HG03520 (cell line): ENCODE measurements around the gene GARIN5A.

Experiments used
- ATAC-seq: cut with Tn5 transposase; IDR thresholded peaks from one replicate; pipeline ENCODE4 v1.9.1; 2021; ENCODE audit warnings: mild to moderate bottlenecking, moderate library complexity; ENCODE audit not compliant: unreplicated experiment

The GARIN5A gene

DNA sequence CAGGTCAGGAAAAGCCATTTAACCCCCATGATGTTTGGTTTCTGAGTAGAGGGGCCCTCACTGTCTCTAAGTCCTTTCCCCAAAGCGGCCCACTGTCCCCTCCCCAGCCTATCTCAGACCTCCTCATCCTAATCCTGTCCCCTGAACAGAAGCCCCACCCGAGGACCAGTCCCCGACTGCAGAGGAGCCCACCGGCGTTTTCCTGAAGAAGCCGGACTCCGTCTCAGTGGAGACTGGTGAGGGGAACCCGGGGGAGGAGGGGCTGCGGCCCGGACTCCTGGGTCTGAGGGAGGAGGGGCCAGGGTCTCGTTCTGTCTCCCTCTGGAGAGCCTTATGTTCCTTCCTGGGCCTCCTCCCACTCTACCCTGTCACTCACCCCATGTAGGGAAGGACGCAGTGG, 41.0 kb downstream of the GARIN5A start:
- ATAC-seq = no peak

DNA sequence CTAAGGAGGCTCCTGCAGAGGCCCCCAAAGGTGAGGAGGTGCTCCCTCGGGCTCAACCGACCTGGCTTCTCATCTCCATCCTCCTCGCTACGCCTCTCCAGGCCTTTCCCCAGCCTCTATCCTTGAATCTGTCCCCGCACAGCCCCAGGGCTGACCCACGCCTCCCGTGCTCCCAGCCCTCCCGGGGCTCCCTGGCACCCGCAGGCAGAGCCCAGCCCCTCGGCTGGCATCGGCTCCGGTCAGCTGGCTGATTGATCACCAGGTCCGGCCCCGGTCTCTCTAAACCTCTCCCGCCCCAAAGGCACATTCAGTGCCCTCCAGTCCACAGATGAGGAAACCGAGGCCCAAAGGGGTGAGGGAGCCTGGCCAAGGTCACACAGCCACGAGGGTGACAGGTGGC, 41.4 kb downstream of the GARIN5A start:
- ATAC-seq = no peak

GRCh38 chr19:50434525-50434924, 42.1 kb downstream of the GARIN5A start:
- ATAC-seq = no peak

DNA sequence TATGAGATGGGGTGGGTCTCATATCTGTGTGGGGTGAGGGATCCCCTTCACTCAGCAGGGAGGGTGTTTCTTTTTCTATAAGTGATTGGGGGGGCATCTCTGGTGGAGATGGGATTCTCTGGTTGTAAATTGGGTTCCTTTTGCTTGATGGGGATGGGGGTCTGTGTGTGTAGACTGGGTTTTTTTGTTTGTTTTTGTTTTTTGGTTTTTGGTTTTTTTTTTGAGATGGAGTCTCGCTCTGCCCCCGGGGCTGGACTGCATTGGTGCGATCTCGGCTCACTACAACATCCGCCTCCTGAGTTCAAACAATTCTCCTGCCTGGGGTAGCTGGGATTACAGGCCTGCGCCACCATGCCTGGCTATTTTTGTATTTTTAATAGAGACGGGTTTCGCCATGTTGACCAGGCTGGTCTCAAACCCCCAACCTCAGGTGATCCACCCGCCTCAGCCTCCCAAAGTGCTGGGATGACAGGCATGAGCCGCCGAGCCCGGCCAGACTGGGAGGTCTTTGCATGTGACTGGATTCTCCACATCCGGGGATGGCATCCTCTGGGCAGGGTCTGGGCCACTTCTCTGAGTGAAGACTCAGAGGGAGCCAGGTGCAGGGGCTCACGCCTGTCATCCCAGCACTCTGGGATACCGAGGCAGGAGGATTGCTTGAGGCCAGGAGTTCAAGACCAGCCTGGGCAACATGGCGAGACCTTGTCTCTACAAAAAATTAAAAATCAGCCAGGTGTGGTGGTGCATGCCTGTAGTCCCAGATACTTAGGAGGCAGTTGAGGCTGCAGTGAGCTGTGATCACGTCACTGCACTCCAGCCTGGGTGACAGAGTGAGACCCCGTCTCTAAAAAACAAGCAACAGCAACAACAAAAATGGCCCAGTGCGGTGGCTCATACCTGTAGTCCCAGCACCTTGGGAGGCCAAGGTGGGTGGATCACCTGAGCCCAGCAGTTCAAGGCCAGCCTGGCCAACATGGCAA, 43.2 kb downstream of the GARIN5A start:
- no peak for ATAC-seq

GRCh38 chr19:50432221-50433028, 44.2 kb downstream of the GARIN5A start, which contains the start of gene MYBPC2:
TSS of gene MYBPC2 (plus strand) at chr19:50432892. CDS start at chr19:50432954, 62 bp downstream.
- ATAC-seq = no peak

DNA sequence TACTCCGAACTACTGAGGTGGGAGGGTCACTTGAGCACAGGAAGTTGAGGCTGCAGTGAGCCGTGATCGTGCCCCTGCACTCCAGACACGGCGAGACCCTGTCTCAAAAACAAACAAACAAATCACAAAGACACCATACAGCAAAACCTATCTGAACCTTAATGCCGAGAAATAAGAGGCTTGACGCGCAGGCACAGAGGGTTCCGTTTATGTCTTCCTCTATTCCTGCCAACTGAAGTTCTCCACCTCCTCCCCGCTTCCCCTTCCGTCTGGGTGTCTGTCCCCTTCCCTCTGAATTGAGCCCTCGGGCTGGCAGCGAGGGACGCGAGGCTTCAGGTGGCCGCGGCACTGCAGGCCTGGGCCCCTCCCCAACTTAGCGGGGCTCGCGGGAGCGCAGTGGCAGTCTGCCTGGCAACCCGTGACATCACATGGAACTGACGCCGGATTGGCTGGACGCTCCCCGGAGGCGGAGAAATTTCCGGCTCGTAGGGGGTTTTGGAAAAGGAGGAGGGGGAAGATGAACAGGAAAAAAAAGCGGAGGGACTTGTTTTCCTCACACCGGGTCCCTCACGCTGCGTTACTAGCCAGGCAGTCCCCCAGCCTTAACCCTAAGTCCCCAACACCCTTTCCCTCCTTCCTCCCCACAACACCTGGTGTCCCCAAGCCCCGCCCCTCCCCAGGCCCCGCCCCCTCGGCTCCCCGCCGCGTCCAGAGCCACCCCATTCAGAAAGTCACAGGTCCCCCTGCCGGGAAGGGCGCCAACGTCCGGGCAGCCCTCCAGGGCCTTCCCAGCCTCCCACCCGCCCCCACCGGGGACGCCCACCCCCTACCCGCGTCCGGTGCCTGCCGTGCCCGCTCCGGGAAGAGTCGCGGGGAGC, 45.1 kb downstream of the GARIN5A start:
- peak; percentile 76 for ATAC-seq

- no peak for ATAC-seq
Measured at GRCh38 chr19:50430888-50431342, 45.7 kb downstream of the GARIN5A start.

DNA sequence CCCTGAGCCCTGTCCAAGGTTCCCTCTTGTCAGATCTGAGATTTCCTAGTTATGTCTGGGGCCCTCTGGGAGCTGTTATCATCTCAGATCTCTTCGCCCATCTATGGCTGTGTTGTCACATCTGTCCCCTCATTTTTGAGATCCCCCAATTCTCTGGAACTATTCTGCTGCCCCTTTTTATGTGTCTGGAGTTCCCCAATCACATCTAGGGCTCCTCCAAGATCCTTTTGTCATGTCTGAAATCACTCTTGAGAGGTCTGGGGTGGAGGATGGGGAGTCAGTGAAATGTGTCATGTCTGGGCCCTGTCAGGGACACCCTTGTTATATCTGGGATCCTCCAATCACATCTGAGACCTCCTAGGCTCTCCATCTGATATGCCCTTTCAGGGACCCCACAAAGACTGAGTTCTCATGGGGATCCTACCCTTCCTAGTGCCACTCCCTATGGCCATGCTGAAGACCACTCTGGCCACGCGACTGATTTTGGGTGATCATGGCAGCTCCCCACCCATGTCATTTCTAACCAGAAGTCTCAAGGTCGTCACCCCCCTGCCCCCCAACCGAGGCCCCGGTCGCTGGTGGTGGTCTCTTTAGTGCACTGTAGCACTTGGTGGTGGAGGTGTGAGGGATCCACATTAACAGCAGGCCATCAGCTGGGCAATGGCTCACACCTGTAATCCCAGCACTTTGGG, 47.7 kb downstream of the GARIN5A start:
- no peak for ATAC-seq

GRCh38 chr19:50427997-50428425, 48.6 kb downstream of the GARIN5A start:
- ATAC-seq = no peak

DNA sequence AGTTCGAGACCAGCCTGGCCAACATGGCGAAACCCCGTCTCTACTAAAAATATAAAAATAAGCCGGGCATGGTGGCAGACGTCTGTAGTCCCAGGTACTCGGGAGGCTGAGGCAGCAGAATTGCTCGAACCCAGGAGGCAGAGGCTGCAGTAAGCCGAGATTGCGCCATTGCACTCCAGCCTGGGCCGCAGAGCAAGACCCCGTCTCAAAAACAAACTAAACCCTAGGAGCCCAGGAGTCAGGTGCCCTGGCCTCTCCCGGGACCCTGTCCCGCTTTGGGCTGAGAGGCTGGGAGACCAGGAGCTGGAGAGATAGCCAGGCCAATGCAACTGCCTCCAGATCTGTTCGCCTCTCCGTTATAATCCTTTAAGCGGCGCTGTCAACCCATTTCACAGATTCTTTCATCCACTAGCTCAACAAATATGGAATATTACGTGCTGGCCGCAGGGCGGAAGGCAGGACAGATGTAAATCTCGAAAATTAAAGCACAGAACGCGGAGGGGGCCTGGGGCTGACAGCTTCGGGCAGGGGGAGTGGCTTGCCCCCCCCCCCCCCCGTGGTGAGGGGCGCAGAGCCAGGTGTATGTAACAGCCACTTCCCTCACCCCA, 49.2 kb downstream of the GARIN5A start:
- ATAC-seq = no peak

DNA sequence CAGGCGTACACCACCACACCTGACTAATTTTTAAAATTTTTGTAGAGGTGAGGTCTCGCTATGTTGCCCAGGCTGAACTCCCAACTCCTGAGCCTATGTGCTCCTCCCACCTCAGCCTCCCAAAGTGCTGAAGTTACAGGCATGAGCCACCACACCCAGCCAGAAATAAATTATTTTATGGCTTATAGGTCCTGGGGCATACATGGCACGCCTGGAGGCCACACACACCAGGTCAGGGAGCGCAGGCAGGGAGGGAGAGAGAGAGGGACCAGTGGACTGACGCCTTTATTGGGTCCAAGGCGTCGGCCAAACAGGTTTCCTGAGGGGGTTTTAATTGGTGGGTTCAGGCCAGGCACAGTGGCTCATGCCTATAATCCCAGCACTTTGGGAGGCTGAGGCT, 51.1 kb downstream of the GARIN5A start:
- ATAC-seq = no peak

DNA sequence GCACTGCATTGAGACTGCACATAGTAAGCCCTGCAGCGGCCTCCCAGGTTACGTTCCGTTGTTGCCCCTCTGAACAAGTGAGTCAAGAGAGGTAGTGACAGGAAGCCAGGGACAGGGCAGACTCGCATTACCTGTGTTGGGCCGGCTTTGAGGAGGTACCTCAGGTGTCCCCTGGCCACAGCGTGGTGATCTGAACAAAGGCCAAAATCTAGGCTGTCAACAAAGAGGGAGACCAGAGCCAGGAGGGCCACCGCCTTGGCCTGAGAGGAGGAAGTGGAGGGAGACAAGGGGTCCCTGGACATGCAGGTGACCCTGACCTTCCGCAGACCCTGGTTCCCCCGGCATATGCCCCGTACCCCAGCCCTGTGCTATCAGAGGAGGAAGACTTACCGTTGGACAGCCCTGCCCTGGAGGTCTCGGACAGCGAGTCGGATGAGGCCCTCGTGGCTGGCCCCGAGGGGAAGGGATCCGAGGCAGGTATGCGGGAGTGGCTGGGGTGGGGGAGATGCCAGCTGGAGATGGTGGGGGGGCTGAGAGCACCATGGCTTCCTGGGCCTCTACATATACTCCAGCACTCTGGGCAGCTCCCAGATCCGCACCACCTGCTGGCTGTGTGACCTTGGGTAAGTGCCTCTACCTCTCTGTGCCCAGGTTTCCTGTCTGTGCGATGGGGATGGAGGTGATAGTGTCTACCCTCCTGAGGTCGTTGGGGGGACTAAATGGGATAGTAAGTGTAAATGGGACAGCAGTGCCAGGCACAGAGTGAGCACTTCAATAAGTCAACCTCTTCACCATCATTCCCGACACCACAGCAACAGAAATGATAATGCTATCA, 53.2 kb downstream of the GARIN5A start:
- no peak for ATAC-seq

- ATAC-seq = no peak
Measured at GRCh38 chr19:50422397-50423278, 54.0 kb downstream of the GARIN5A start.

GRCh38 chr19:50420808-50421207, 55.8 kb downstream of the GARIN5A start:
- no peak for ATAC-seq

GRCh38 chr19:50420127-50420526, 56.5 kb downstream of the GARIN5A start:
- no peak for ATAC-seq

DNA sequence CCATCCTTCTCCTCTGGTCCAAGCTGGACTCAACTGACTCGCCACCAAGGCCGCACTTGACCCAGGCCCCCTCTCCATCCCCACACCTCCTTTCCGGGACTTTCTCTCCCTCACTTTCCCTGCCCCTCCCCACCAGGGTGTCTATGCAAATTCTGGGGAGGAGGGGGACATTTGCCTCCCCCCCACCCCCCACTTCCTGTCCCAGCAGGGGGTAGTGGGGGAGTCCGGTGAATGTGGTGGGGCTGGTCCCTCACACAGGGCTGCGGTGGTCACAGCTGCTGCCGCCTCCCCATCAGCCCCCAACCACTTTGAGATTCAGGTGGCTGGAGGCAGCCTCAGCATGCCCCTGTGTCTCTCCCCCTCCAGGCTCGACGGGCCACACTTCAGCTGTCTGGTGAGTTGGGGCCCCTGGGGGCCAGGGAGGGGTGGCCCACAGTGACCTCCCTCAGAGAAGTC, 57.0 kb downstream of the GARIN5A start:
- ATAC-seq = no peak

GRCh38 chr19:50419022-50419579, 57.5 kb downstream of the GARIN5A start:
- no peak for ATAC-seq
